ENCODE data around the gene MAB21L4.

DNA sequence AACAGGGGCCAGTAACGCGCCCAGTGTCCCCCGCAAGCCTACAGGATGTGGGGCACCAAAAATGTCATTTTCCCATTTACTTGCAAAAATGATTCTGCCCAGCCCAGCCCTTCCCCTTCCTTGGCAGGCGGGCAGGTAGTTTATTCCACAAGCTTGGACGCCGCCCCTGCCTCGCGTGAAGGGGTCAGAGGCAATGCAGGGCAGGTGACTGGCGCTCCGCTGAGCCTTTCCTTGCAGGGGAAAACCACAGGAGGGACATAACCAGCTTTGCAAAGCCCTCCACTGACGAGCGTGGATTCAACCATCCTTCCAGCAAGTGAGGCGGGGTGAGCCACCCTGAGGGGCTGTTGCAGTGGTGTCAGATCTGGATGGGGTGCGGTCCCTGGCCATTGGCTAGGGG lies 5.3 kb downstream of the MAB21L4 start:
- no peak for TF ChIP-seq POLR2A (IDR thresholded peaks at IDR 0.05)
- TF ChIP-seq POLR2AphosphoS5 (IDR thresholded peaks at IDR 0.05): no peak
- TF ChIP-seq, protein P1, sequence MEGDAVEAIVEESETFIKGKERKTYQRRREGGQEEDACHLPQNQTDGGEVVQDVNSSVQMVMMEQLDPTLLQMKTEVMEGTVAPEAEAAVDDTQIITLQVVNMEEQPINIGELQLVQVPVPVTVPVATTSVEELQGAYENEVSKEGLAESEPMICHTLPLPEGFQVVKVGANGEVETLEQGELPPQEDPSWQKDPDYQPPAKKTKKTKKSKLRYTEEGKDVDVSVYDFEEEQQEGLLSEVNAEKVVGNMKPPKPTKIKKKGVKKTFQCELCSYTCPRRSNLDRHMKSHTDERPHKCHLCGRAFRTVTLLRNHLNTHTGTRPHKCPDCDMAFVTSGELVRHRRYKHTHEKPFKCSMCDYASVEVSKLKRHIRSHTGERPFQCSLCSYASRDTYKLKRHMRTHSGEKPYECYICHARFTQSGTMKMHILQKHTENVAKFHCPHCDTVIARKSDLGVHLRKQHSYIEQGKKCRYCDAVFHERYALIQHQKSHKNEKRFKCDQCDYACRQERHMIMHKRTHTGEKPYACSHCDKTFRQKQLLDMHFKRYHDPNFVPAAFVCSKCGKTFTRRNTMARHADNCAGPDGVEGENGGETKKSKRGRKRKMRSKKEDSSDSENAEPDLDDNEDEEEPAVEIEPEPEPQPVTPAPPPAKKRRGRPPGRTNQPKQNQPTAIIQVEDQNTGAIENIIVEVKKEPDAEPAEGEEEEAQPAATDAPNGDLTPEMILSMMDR (IDR thresholded peaks at IDR 0.05): no peak

Measured in transverse colon (tissue), 4 donors.